Activated CD4-positive, alpha-beta T cell treated with anti-CD3 and anti-CD28 coated beads, Interleukin-10, Interleukin-2, amounts not matched to agents 100 ng/mL and 50 ng/mL, durations not matched to agents 16 hours and 8 hours (primary cell): ENCODE data around the gene BFSP2.

Source experiments
- DNase-seq: peaks from one replicate; pipeline ENCODE4 v3.0.0-alpha.2; 2020

BFSP2 gene

GRCh38 chr3:133400006-133400515 lies at the start of gene BFSP2:
TSS of gene BFSP2 (plus strand) at chr3:133400056. CDS start at chr3:133400084, 28 bp downstream.
- no peak for DNase-seq

GRCh38 chr3:133354721-133355120 lies 45.1 kb upstream of the BFSP2 start:
- DNase-seq, result no peak

GRCh38 chr3:133360476-133360875 lies 39.4 kb upstream of the BFSP2 start:
- DNase-seq, result no peak

- no peak for DNase-seq
Measured at GRCh38 chr3:133361011-133361410, 38.8 kb upstream of the BFSP2 start.

GRCh38 chr3:133361435-133361834 lies 38.4 kb upstream of the BFSP2 start:
- DNase-seq, result no peak

GRCh38 chr3:133362539-133362938 lies 37.3 kb upstream of the BFSP2 start:
- no peak for DNase-seq

GRCh38 chr3:133364704-133365103 lies 35.2 kb upstream of the BFSP2 start:
- DNase-seq, result no peak

- no peak for DNase-seq
Measured at GRCh38 chr3:133366921-133367320, 32.9 kb upstream of the BFSP2 start.

GRCh38 chr3:133367403-133367802 lies 32.5 kb upstream of the BFSP2 start:
- DNase-seq, result no peak

- DNase-seq, result no peak
Measured at GRCh38 chr3:133367956-133368355, 31.9 kb upstream of the BFSP2 start.

- no peak for DNase-seq
Measured at GRCh38 chr3:133368371-133369067, 31.3 kb upstream of the BFSP2 start.

GRCh38 chr3:133369068-133369440 lies 30.8 kb upstream of the BFSP2 start:
- no peak for DNase-seq

- no peak for DNase-seq
Measured at GRCh38 chr3:133371181-133371580, 28.7 kb upstream of the BFSP2 start.

- DNase-seq, result no peak
Measured at GRCh38 chr3:133371676-133372075, 28.2 kb upstream of the BFSP2 start.

- DNase-seq, result no peak
Measured at GRCh38 chr3:133374708-133375402, 25.0 kb upstream of the BFSP2 start.

GRCh38 chr3:133375403-133375745 lies 24.5 kb upstream of the BFSP2 start:
- no peak for DNase-seq

GRCh38 chr3:133376810-133377209 lies 23.0 kb upstream of the BFSP2 start:
- no peak for DNase-seq

- DNase-seq, result peak; percentile 26
Measured at GRCh38 chr3:133377396-133377795, 22.5 kb upstream of the BFSP2 start.

GRCh38 chr3:133379926-133380325 lies 19.9 kb upstream of the BFSP2 start:
- no peak for DNase-seq

GRCh38 chr3:133380481-133381225 lies 19.2 kb upstream of the BFSP2 start:
- no peak for DNase-seq

- DNase-seq, result no peak
Measured at GRCh38 chr3:133381346-133382109, 18.3 kb upstream of the BFSP2 start.

- no peak for DNase-seq
Measured at GRCh38 chr3:133383175-133383574, 16.7 kb upstream of the BFSP2 start.

- no peak for DNase-seq
Measured at GRCh38 chr3:133383741-133384140, 16.1 kb upstream of the BFSP2 start.
